Ishikawa (cell line): Measurements from ENCODE around the gene ADCY10.

Source experiments
- CEBPB ChIP-seq: IDR thresholded peaks from 2 replicates; pipeline ENCODE4 v1.6.1; 2012
- CREB1 ChIP-seq: IDR thresholded peaks from 2 replicates; pipeline ENCODE4 v1.6.1; 2012; ENCODE audit warnings: low read depth
- EGR1 ChIP-seq: IDR thresholded peaks from 2 replicates; pipeline ENCODE4 v1.6.1; 2012
- EP300 ChIP-seq: IDR thresholded peaks from 2 replicates; pipeline ENCODE4 v1.6.1; 2012; ENCODE audit warnings: borderline replicate concordance
- FOXM1 ChIP-seq: IDR thresholded peaks from 2 replicates; pipeline ENCODE4 v1.6.1; 2012; ENCODE audit warnings: low read depth, borderline replicate concordance
- MAX ChIP-seq: IDR thresholded peaks from 2 replicates; pipeline ENCODE4 v1.6.1; 2012
- NFIC ChIP-seq: IDR thresholded peaks from 2 replicates; pipeline ENCODE4 v1.6.1; 2012
- RAD21 ChIP-seq: IDR thresholded peaks from 2 replicates; pipeline ENCODE4 v1.6.1; 2012; ENCODE audit warnings: low read depth
- REST ChIP-seq: IDR thresholded peaks from 2 replicates; pipeline ENCODE4 v1.6.1; 2012; ENCODE audit warnings: low read depth, mild to moderate bottlenecking
- TAF1 ChIP-seq: IDR thresholded peaks from 2 replicates; pipeline ENCODE4 v1.6.1; 2012; ENCODE audit warnings: low read depth, mild to moderate bottlenecking
- TCF12 ChIP-seq: IDR thresholded peaks from 2 replicates; pipeline ENCODE4 v1.6.1; 2012; ENCODE audit warnings: low read depth
- TEAD4 ChIP-seq: IDR thresholded peaks from 2 replicates; pipeline ENCODE4 v1.6.1; 2012
- USF1 ChIP-seq: IDR thresholded peaks from 2 replicates; pipeline ENCODE4 v1.6.1; 2012
- YY1 ChIP-seq: IDR thresholded peaks from 2 replicates; pipeline ENCODE4 v1.6.1; 2012; ENCODE audit warnings: low read depth
- ZBTB7A ChIP-seq: IDR thresholded peaks from 2 replicates; pipeline ENCODE4 v1.6.1; 2012; ENCODE audit warnings: low read depth

The ADCY10 gene

DNA sequence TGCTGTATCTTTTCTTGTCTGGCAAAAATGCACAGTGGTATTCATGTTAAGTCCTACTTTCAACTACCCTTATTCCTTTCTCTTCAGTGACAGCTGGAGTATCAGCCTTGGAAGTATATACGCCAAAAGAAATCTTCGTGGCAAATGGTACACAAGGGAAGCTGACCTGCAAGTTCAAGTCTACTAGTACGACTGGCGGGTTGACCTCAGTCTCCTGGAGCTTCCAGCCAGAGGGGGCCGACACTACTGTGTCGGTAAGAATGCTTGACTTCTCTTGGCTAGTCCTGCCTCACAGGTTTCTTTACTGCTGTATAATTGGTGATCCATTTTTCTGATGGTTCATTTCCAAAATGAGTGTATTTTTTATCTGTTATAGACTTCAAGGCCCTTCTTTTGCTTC, 148.4 kb downstream of the ADCY10 start:
- TF ChIP-seq TEAD4 (no peak), RAD21 (no peak), EGR1 (no peak), MAX (no peak), ZBTB7A (no peak), REST (no peak), EP300 (no peak), TCF12 (no peak), TAF1 (no peak), USF1 (no peak)

DNA sequence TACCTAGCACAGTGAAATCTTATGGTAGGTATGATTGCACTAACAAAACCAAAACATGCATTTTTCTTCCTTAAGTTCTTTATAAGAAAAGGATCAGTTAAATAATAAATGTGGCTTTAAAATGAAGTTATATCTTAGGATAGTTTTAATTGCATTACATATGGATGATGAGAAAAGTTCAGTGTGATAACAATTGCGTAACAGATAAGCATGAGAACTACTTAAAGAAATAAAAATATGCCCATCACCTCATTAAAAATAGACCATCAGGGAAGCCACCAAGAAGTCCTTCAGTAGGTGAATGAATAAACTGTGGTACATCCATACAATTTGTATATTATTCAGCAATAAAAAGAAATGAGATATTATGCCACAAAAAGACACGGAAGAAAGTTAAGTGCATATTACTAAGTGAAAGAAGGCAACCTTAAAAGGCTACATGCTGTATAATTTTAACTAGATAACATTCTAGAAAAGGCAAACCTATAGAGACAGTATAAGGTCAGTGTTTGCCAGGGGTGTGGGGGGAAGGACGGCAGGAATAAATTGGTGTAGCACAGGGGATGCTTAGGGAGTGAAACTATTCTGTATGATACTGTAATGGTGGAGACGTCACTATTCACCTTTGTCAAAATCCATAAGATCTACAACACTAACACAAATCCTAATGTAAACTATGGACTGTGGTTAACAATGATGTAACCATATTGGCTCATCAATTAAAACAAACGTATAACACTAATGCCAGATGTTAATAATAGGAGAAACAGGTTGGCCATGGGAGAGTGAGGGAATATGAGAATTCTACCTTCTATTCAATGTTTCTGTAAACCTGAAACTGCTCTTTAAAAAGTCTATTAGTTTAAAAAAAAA, 149.2 kb downstream of the ADCY10 start:
- no peak for TF ChIP-seq NFIC
- TF ChIP-seq CEBPB, result 0 out of 2 replicates have a peak, but pooled peaks have one; percentile 13

- no peak for TF ChIP-seq EGR1
- no peak for TF ChIP-seq EP300
- no peak for TF ChIP-seq NFIC
- TF ChIP-seq TEAD4, result no peak
These were observed 150.3 kb downstream of the ADCY10 start for GRCh38 chr1:167763525-167764220.

GRCh38 chr1:167762061-167762746, 151.7 kb downstream of the ADCY10 start:
- no peak for TF ChIP-seq USF1
- no peak for TF ChIP-seq MAX
- no peak for TF ChIP-seq TAF1
- TF ChIP-seq FOXM1, result no peak
- TF ChIP-seq CEBPB, result no peak
- TF ChIP-seq TEAD4, result no peak
- TF ChIP-seq ZBTB7A, result no peak
- no peak for TF ChIP-seq YY1
- no peak for TF ChIP-seq CREB1
- TF ChIP-seq TCF12, result no peak
- TF ChIP-seq EGR1, result no peak
- TF ChIP-seq NFIC, result no peak
- TF ChIP-seq REST, result no peak
- no peak for TF ChIP-seq EP300
- TF ChIP-seq RAD21, result no peak

DNA sequence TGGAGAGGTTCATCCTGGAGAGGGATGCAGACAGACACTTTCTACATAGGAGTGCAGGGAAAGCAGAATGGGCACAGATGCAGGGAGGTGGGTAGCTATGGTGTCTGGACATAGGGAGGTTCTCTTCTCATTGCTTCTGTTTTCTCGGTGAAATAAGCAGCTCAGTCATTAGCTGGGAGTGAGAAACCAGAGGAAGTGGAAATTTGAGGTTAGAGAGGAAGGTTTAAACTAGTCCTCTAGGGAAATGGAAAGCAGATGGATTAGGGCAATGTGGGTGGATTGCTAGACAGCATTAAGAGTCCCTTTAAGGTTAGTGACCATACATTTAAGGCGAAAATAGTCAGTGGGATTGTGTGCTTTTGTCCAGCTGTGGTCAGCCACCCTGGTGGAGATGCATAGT, 152.5 kb downstream of the ADCY10 start:
- TF ChIP-seq YY1 (no peak), CEBPB (no peak)
